ENCODE measurements around the gene CENPM.

GRCh38 chr22:41902932-41903421, 44.0 kb downstream of the CENPM start:
- TF ChIP-seq FOS (IDR thresholded peaks at IDR 0.05; ENCODE audit: borderline replicate concordance, insufficient read depth, low read length) (no peak), CTCF (IDR thresholded peaks at IDR 0.05; ENCODE audit: extremely low read depth in 1 of 2, insufficient read depth in 1 of 2, low read depth in 1 of 2, low read length in 2 of 2) (no peak), EZH2 (IDR thresholded peaks at IDR 0.05; ENCODE audit: borderline replicate concordance, low read depth, low read length, severe bottlenecking) (no peak), POLR2A (IDR thresholded peaks at IDR 0.05; ENCODE audit: low read depth, low read length) (no peak)
